GM19468 (cell line): ENCODE results near the gene DVL2.

Experiments used
- ATAC-seq: cut with Tn5 transposase; IDR thresholded peaks from one replicate; pipeline ENCODE4 v1.9.1; 2021; ENCODE audit warnings: mild to moderate bottlenecking, moderate library complexity, moderate number of reproducible peaks; ENCODE audit not compliant: unreplicated experiment; ENCODE audit errors: extremely low read depth

DVL2 gene

GRCh38 chr17:7239091-7240027 lies 5.0 kb upstream of the DVL2 start, which contains the start of gene PHF23:
Gene PHF23 (minus strand): TSS chr17:7239457. CDS start chr17:7239279, 178 bp downstream.
- peak; percentile 54 for ATAC-seq

GRCh38 chr17:7238420-7239090 lies 4.2 kb upstream of the DVL2 start:
- ATAC-seq = no peak

GRCh38 chr17:7237761-7238419 lies 3.6 kb upstream of the DVL2 start:
- ATAC-seq = no peak

- ATAC-seq = no peak
These were observed 3.0 kb upstream of the DVL2 start for GRCh38 chr17:7237266-7237760.

GRCh38 chr17:7236808-7237207 lies 2.5 kb upstream of the DVL2 start:
- ATAC-seq = no peak

- no peak for ATAC-seq
These were observed 1.7 kb upstream of the DVL2 start for GRCh38 chr17:7235693-7236665.

GRCh38 chr17:7233701-7234082 lies 625 bp downstream of the DVL2 start:
- no peak for ATAC-seq

- no peak for ATAC-seq
These were observed 2.2 kb downstream of the DVL2 start for GRCh38 chr17:7232114-7232513.

GRCh38 chr17:7229504-7229903 lies 4.8 kb downstream of the DVL2 start:
- ATAC-seq = no peak

- ATAC-seq = no peak
These were observed 5.4 kb downstream of the DVL2 start for GRCh38 chr17:7228920-7229319.

GRCh38 chr17:7226721-7227710 lies 7.3 kb downstream of the DVL2 start:
- no peak for ATAC-seq

GRCh38 chr17:7225711-7226331 lies 8.5 kb downstream of the DVL2 start:
- ATAC-seq = no peak

GRCh38 chr17:7224661-7225111 lies 9.6 kb downstream of the DVL2 start:
- ATAC-seq = no peak

- no peak for ATAC-seq
These were observed 10.2 kb downstream of the DVL2 start for GRCh38 chr17:7224110-7224509.

- ATAC-seq = no peak
These were observed 10.9 kb downstream of the DVL2 start for GRCh38 chr17:7223375-7223774.

- no peak for ATAC-seq
These were observed 11.4 kb downstream of the DVL2 start for GRCh38 chr17:7222972-7223292.

GRCh38 chr17:7222093-7222971 lies 12.0 kb downstream of the DVL2 start:
- no peak for ATAC-seq
